Activated naive CD4-positive, alpha-beta T cell treated with anti-CD3 and anti-CD28 coated beads for 36 hours (primary cell): Measurements from ENCODE around the gene TRIP13. TPM values are rescaled to one million over a fixed set of nuclear protein-coding genes. Genes with fewer than 3 reads are reported as not detected.

Experiments used
- CTCF ChIA-PET: fragments of 350-600 bp; sonication (Branson Sonifier 250); formaldehyde crosslinking; loops from one replicate; lab custom pipeline; 2021; ENCODE audit warnings: antibody characterized with exemption; lab: Charles Lee
- DNase-seq: peaks from one replicate; pipeline ENCODE4 v3.0.0-alpha.2; 2020
- H3K27ac Mint-ChIP-seq: one replicate; pipeline ENCODE4 v1.8.0; 2021; ENCODE audit warnings: mild to moderate bottlenecking, mixed read lengths
- H3K27me3 Mint-ChIP-seq: one replicate; pipeline ENCODE4 v1.8.0; 2021; ENCODE audit warnings: low read depth, mixed read lengths
- H3K36me3 Mint-ChIP-seq: one replicate; pipeline ENCODE4 v1.8.0; 2021; ENCODE audit warnings: low read depth, mixed read lengths
- H3K4me1 Mint-ChIP-seq: one replicate; pipeline ENCODE4 v1.8.0; 2021; ENCODE audit warnings: low read depth, mixed read lengths
- H3K4me3 Mint-ChIP-seq: one replicate; pipeline ENCODE4 v1.8.0; 2021; ENCODE audit warnings: mild to moderate bottlenecking, moderate library complexity, mixed read lengths
- H3K9me3 Mint-ChIP-seq: one replicate; pipeline ENCODE4 v1.8.0; 2021; ENCODE audit warnings: mixed read lengths
- intact Hi-C: fragments of 100-400 bp; cut with micrococcal nuclease; formaldehyde crosslinking; loops from one replicate; pipeline ENCODE4 v1.15.1; 2023
- total RNA-seq, 2 experiments: library from RNA; stranded (reverse); gene quantifications; one replicate each; pipeline ENCODE4 v1.2.3, GENCODE V29; 2021

The TRIP13 gene
- total RNA-seq, 2 experiments from 2014 or later: 24.0 to 29.9 TPM

DNA sequence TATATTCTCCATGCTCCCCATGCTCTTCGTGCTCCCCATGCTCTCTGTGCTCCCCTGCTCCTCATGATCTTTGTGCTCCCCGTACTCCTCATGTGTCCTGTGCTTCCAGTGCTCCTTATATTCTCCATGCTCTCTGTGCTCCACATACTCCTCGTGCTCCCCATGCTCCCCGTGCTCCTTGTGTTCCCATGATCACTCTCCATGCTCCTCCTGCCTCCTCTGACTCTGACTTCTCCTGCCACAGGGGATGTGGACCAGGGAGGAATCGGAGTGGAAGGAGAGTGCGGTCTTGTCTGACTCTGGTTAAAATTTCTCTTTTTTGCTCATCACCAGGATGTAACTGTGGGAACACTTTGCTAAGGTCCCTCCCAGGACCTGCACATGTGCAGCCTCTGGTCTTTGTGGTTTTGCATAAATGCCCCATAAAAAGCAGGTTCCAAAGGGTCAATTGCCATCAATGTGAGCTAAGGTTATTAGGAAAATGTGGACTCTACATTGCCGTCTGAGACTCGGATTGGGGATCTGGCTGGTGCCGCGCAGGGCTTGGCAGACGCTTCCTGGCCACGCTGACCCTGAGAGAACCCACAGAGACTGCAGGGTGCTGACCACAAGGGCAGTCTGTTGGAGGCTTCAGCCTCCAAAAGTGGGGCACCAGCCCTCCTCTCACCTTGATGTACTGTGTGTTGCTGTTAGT is 52.5 kb downstream of the TRIP13 start:
- no peak for DNase-seq
- Mint-ChIP-seq H3K4me3 (no peak overlapping the region), H3K9me3 (no peaks in the 10 kb centered on the region), H3K27me3 (peaks cover 41% of the 10 kb centered on the region), H3K36me3 (no peaks in the 10 kb centered on the region), H3K27ac (no peak overlapping the region), H3K4me1 (no peaks in the 10 kb centered on the region)
- intact Hi-C loops: no loop called here
- CTCF ChIA-PET: interaction anchor here (1.3 kb wide), 1 partner anchor 223 kb away, joined by 3 read pairs; no protein-coding TSS in a partner anchor

DNA sequence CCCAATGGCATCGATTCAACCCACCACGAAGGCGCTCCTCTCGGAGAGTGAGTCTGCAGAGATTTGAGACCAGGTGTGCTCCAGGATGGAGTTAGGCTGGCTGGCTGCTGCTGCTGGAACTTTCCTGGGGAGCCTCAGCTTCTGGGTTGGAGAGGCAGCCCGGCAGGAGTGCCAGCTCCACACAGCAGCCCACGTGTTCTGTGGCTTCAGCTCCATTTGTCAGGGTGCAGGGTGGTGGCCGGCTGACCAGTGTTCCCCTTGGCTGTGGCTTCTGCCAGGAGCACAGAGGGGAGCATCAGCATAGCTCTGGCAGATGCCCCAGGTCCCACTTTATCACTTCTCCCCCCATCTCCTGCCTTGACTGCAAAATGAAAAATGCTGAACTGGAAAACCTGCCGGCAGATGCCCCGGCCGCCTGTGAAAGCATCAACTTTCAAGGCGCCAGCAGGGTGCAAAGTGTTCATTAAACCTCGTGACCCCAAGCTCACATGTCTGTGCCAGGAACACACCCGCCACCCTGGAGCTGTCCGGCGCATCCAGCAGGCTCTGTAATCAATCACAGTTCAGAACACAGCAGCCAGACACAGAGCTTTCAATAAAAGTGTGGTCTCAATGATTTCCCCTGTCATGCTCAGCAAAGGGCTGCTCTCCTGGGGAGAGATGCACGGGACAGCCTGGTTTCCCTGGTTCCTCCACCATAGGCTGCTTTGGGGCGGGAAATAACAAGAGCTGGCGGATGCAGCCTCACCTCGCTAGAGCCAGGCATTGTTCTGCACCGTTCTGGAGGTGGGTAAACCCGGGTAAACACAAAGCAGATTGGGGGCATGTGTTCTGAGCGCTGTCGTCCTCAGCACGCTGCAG is 53.2 kb downstream of the TRIP13 start:
- no peaks in the 10 kb centered on the region for H3K4me1 Mint-ChIP-seq
- no peak for DNase-seq
- H3K9me3 Mint-ChIP-seq: no peaks in the 10 kb centered on the region
- H3K27me3 Mint-ChIP-seq: peaks cover 46% of the 10 kb centered on the region
- CTCF ChIA-PET: interaction anchor here (1.3 kb wide), 1 partner anchor 222 kb away, joined by 3 read pairs; no protein-coding TSS in a partner anchor
- H3K36me3 Mint-ChIP-seq: no peaks in the 10 kb centered on the region
- H3K4me3 Mint-ChIP-seq: no peak overlapping the region
- no peak overlapping the region for H3K27ac Mint-ChIP-seq
- intact Hi-C loops: no loop called here

GRCh38 chr5:946720-947625 is 54.3 kb downstream of the TRIP13 start:
- Mint-ChIP-seq H3K27me3 (peaks cover 49% of the 10 kb centered on the region), H3K36me3 (no peaks in the 10 kb centered on the region), H3K27ac (no peak overlapping the region), H3K4me3 (no peak overlapping the region), H3K9me3 (no peaks in the 10 kb centered on the region), H3K4me1 (no peaks in the 10 kb centered on the region)
- intact Hi-C loops: no loop called here
- CTCF ChIA-PET: interaction anchor here (0.6 kb wide), 1 partner anchor 35 kb away, joined by 3 read pairs; no protein-coding TSS in a partner anchor
- DNase-seq: no peak

- Mint-ChIP-seq H3K36me3 (no peaks in the 10 kb centered on the region), H3K9me3 (no peaks in the 10 kb centered on the region), H3K4me3 (no peak overlapping the region), H3K27me3 (peaks cover 44% of the 10 kb centered on the region), H3K27ac (no peak overlapping the region), H3K4me1 (no peaks in the 10 kb centered on the region)
- intact Hi-C loops: no loop called here
- DNase-seq: no peak
- CTCF ChIA-PET: no interaction called here
Observed at GRCh38 chr5:947626-948471, 55.2 kb downstream of the TRIP13 start.

- Mint-ChIP-seq H3K9me3 (no peaks in the 10 kb centered on the region), H3K27ac (no peak overlapping the region), H3K36me3 (no peaks in the 10 kb centered on the region), H3K4me3 (no peak overlapping the region), H3K27me3 (peaks cover 44% of the 10 kb centered on the region), H3K4me1 (no peaks in the 10 kb centered on the region)
- intact Hi-C loops: no loop called here
- CTCF ChIA-PET: no interaction called here
- no peak for DNase-seq
Observed at GRCh38 chr5:948472-949274, 56.0 kb downstream of the TRIP13 start.

GRCh38 chr5:949275-949543 is 56.5 kb downstream of the TRIP13 start:
- Mint-ChIP-seq H3K27ac (no peak overlapping the region), H3K4me1 (no peaks in the 10 kb centered on the region), H3K27me3 (peaks cover 44% of the 10 kb centered on the region), H3K36me3 (no peaks in the 10 kb centered on the region), H3K4me3 (no peak overlapping the region), H3K9me3 (no peaks in the 10 kb centered on the region)
- no peak for DNase-seq
- intact Hi-C loops: no loop called here
- CTCF ChIA-PET: no interaction called here

DNA sequence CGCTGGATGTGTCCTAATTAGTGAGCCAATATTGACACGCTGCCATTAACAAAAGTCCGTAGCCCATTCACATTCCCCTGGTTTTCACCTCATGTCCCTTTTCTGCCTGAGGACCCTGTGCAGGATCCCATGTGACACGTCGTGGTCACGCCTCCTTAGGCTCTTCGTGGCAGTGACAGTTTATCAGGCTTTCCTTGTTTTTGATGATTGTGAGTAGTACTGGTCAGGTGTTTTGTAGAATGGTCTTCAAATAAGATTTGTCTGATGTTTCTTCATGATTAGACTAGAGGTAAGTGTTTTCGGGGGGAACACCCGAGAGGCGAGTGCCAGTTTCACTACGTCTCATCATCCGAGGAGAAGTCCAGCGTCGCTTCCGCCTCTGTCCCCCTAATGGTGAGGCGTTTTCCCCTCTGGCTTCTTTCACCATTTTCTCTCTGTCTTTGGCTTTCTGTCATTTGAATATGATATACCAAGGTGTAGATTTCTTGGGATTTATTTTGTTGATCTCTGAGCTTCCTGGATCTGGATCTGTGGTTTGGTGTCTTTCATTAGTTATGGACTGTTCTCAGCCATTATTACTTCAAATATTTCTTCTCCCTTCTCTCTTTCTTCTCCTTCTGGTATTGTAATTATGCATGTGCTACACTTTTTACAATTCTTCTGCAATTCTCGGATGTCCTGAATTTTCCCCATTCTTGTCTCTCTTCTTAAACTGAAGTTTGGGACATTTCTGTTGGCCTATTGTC is 57.3 kb downstream of the TRIP13 start:
- Mint-ChIP-seq H3K9me3 (no peaks in the 10 kb centered on the region), H3K27me3 (peaks cover 39% of the 10 kb centered on the region), H3K27ac (no peak overlapping the region), H3K4me1 (no peaks in the 10 kb centered on the region), H3K36me3 (no peaks in the 10 kb centered on the region), H3K4me3 (no peak overlapping the region)
- CTCF ChIA-PET: interaction anchor here (1.1 kb wide), 1 partner anchor 26 kb away, joined by 3 read pairs; no protein-coding TSS in a partner anchor
- DNase-seq: no peak
- intact Hi-C loops: no loop called here

DNA sequence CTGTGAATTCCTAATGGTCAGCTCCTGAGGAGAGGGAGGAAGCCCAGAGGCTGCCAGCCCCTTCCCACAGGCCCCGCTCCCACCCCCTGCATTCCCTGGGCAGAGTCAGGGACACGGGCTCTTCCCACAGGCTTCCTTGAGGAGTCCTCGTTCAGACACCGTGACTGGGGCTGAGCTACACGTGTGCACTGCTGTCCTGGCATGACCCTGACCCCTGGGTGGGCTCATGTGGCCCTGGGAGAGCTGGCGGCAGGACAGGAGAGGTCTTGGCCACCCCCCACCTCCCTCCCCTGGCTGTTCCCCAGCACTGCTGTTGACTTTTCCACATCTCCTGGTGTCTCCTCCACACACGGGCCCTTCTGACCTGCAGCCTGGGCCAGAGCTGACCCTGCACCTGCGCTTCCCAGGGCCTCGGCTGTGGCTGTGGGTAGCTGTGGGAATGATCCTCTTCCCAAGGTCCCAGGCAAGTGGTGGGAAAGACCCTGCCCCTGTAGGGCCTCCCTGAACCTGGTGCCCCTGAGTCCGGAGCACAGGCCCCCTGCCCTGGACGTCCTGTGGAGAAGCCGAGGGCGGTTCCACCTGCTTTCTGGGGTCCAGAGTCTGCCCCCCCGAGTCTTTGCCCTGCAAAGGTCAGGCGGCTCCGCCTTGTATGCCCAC is 59.4 kb downstream of the TRIP13 start:
- intact Hi-C loops: no loop called here
- H3K27me3 Mint-ChIP-seq: peaks cover 36% of the 10 kb centered on the region
- CTCF ChIA-PET: no interaction called here

GRCh38 chr5:952597-953271 is 60.0 kb downstream of the TRIP13 start:
- CTCF ChIA-PET: no interaction called here
- H3K4me1 Mint-ChIP-seq: peaks cover 17% of the 10 kb centered on the region
- H3K9me3 Mint-ChIP-seq: no peaks in the 10 kb centered on the region
- no peak overlapping the region for H3K4me3 Mint-ChIP-seq
- H3K36me3 Mint-ChIP-seq: no peaks in the 10 kb centered on the region
- H3K27ac Mint-ChIP-seq: no peak overlapping the region
- DNase-seq: no peak
- intact Hi-C loops: no loop called here
- peaks cover 30% of the 10 kb centered on the region for H3K27me3 Mint-ChIP-seq

More for the DNA sequence above, 59.4 kb downstream of the TRIP13 start:
- Mint-ChIP-seq H3K27ac (no peak overlapping the region), H3K36me3 (no peaks in the 10 kb centered on the region), H3K9me3 (no peaks in the 10 kb centered on the region), H3K4me3 (no peak overlapping the region), H3K4me1 (peaks cover 11% of the 10 kb centered on the region)
- DNase-seq: no peak
